Right renal pelvis (tissue), 4 donors: ENCODE data around the gene NLRP11. TPM values are rescaled to one million over a fixed set of nuclear protein-coding genes. Genes with fewer than 3 reads are reported as not detected.
"Not testable (repeated sequence)": the region's sequence is repeated elsewhere in the genome, so short reads cannot be mapped to it uniquely, and the experiment has no call there.

Source experiments
- DNase-seq, 4 donors: peaks; one replicate each; pipeline ENCODE4 v3.0.0-alpha.2; 2013; ENCODE audit warnings: low read depth in 4 of 4, low spot score in 3 of 4, missing footprints in 1 of 4
- polyA plus RNA-seq, 4 donors: library from polyadenylated mRNA; unstranded; fragments of 120-200 nt; gene quantifications; one replicate each; pipeline ENCODE4 v1.2.1, GENCODE V29; 2013; ENCODE audit not compliant: insufficient read length in 4 of 4

NLRP11 gene
- polyA plus RNA-seq, 4 donors: 0.07 to 0.22 (median 0.16) TPM

- DNase-seq: no peak
Measured at GRCh38 chr19:55781112-55781511, 50.7 kb downstream of the NLRP11 start.

GRCh38 chr19:55778331-55778730 is 53.5 kb downstream of the NLRP11 start:
- no peak for DNase-seq

GRCh38 chr19:55777528-55777927 is 54.3 kb downstream of the NLRP11 start:
- DNase-seq: no peak

GRCh38 chr19:55769632-55770031 is 62.2 kb downstream of the NLRP11 start:
- DNase-seq: not testable (repeated sequence)

GRCh38 chr19:55768818-55769217 is 63.0 kb downstream of the NLRP11 start, which contains the start of gene RFPL4AL1:
RFPL4AL1 (plus strand) TSS chr19:55769118; CDS start chr19:55771805, 2,687 bp downstream.
- not testable (repeated sequence) for DNase-seq

- DNase-seq: no peak
Measured at GRCh38 chr19:55766466-55766865, 65.3 kb downstream of the NLRP11 start.

- DNase-seq: not testable (repeated sequence)
Measured at GRCh38 chr19:55758797-55759196, 73.0 kb downstream of the NLRP11 start, which contains the start of gene RFPL4A. RFPL4A (plus strand) TSS chr19:55759097; CDS start chr19:55761801, 2,704 bp downstream.

GRCh38 chr19:55756808-55757207 is 75.0 kb downstream of the NLRP11 start:
- not testable (repeated sequence) for DNase-seq

- no peak for DNase-seq
Measured at GRCh38 chr19:55753401-55753800, 78.4 kb downstream of the NLRP11 start.

- DNase-seq: no peak
Measured at GRCh38 chr19:55750715-55751114, 81.1 kb downstream of the NLRP11 start.

- no peak for DNase-seq
Measured at GRCh38 chr19:55738302-55738701, 93.5 kb downstream of the NLRP11 start, which contains the start of gene NLRP9. NLRP9 (minus strand) TSS chr19:55738402; CDS start chr19:55738374, 28 bp downstream.

Other genes with a start within 250 kb of the NLRP11 start
- 10 to 100 TPM; 19.6 to 23.0 (median 20.3) TPM for gene FIZ1, start 232.5 kb downstream of the NLRP11 start, polyA plus RNA-seq
- 10 to 100 TPM in 1 of 4 donors, 1 to 10 TPM in 3; 7.7 to 12.0 (median 8.8) TPM for gene ZNF524, start 231.7 kb downstream of the NLRP11 start, polyA plus RNA-seq
- 10 to 100 TPM in 1 of 4 donors, 1 to 10 TPM in 3; 7.3 to 12.7 (median 7.8) TPM for gene ZNF865, start 226.4 kb downstream of the NLRP11 start, polyA plus RNA-seq
- 10 to 100 TPM in 3 of 4 donors, 1 to 10 TPM in 1; 9.2 to 13.5 (median 11.2) TPM for gene ZNF784, start 207.4 kb downstream of the NLRP11 start, polyA plus RNA-seq
- 10 to 100 TPM; 37.9 to 49.7 (median 43.6) TPM for gene ZNF580, start 191.0 kb downstream of the NLRP11 start, polyA plus RNA-seq
- gene ZNF581, start 188.3 kb downstream of the NLRP11 start, polyA plus RNA-seq: 10 to 100 TPM; 24.0 to 35.7 (median 25.6) TPM
- 10 to 100 TPM; 19.5 to 26.7 (median 21.3) TPM for gene CCDC106, start 183.8 kb downstream of the NLRP11 start, polyA plus RNA-seq
- 100 to 1,000 TPM; 178 to 218 (median 182) TPM for gene U2AF2, start 177.0 kb downstream of the NLRP11 start, polyA plus RNA-seq
- gene EPN1, start 156.8 kb downstream of the NLRP11 start, polyA plus RNA-seq: 100 to 1,000 TPM in 3 of 4 donors, 10 to 100 TPM in 1; 90.2 to 163 (median 102) TPM
- gene NLRP9, start 93.6 kb downstream of the NLRP11 start, polyA plus RNA-seq: under 1 TPM in 1 of 4 donors, not detected in 3; 0.05 TPM
- gene RFPL4A, start 72.9 kb downstream of the NLRP11 start, polyA plus RNA-seq: under 1 TPM in 1 of 4 donors, not detected in 3; 0.10 TPM
- under 1 TPM in 1 of 4 donors, not detected in 3; 0.30 TPM for gene RFPL4AL1, start 62.9 kb downstream of the NLRP11 start, polyA plus RNA-seq
- gene NLRP4, start 4.5 kb upstream of the NLRP11 start, polyA plus RNA-seq: not detected
- not detected for gene NLRP13, start 100.3 kb upstream of the NLRP11 start, polyA plus RNA-seq
- gene NLRP8, start 115.8 kb upstream of the NLRP11 start, polyA plus RNA-seq: under 1 TPM in 1 of 4 donors, not detected in 3; 0.03 TPM
- under 1 TPM in 1 of 4 donors, not detected in 3; 0.06 TPM for gene NLRP5, start 154.8 kb upstream of the NLRP11 start, polyA plus RNA-seq